ENCODE measurements around the gene KCNA10.
A peak's percentile ranks its signal among the peaks of the same experiment; 100 is the strongest.

KCNA10 gene

DNA sequence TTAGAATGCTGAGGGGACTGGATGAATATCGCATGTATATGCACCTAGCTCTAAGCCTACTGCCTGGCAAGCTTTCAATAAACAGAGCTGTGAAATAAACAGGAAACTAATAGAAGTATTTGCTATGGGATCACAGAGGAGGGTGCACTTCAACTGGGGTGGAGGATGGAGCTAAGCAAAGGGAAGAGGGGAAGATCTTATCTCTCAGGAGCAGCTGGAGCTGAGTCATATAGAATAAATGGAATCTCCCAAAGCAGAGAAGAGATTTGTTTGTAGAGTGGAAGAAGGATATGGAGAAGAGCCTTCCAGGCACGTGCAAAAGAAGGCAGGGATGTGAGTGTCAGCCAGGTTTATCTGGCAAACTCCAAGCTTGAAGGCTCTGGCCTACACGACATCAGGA, 17.0 kb upstream of the KCNA10 start:
- DNase-seq (ENCODE audit: low read depth, low spot score), result no peak
- H3K27me3 ChIP-seq (ENCODE audit: insufficient read depth, insufficient read length), result peaks cover 7% of the 10 kb centered on the region
- H3K4me3 ChIP-seq (ENCODE audit: insufficient read length, low read depth), result no peak overlapping the region
- H3K9ac ChIP-seq (ENCODE audit: insufficient read length, low read depth), result no peak overlapping the region
- no peaks in the 10 kb centered on the region for H3K9me3 ChIP-seq (ENCODE audit: insufficient read depth, low read length)
- no peaks in the 10 kb centered on the region for H3K36me3 ChIP-seq (ENCODE audit: insufficient read depth, insufficient read length, low read length)
- no peaks in the 10 kb centered on the region for H3K4me1 ChIP-seq (ENCODE audit: insufficient read depth, insufficient read length)
- TF ChIP-seq ZNF274 (IDR thresholded peaks at IDR 0.05; ENCODE audit: low read depth, low read length) (no peak), SUZ12 (IDR thresholded peaks at IDR 0.05; ENCODE audit: extremely low read depth, insufficient read depth, insufficient read length) (no peak), YY1 (IDR thresholded peaks at IDR 0.05; ENCODE audit: insufficient read depth, insufficient read length) (no peak)

DNA sequence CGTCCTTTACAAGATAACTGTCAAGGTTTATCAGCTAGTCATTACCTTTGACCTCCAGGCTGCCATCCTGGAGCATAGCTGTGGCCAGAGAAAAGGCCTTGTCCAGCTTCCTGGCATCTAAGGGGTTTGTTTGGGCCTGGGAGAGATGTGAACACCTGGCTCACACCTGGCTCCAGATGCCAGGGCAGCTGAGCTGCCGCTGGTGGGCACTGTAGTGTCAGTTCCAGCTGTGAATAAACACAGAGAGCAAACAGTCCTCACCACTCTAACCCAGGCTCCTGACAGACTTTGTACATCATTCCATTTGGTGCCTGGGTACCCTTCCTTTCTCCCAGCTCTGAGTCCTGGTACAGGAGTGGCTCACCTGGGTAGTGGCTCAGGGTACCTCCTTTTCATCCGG, 14.3 kb upstream of the KCNA10 start:
- Histone ChIP-seq H3K9ac (ENCODE audit: insufficient read length, low read depth) (no peak overlapping the region), H3K4me3 (ENCODE audit: insufficient read length, low read depth) (no peak overlapping the region), H3K4me1 (ENCODE audit: insufficient read depth, insufficient read length) (no peaks in the 10 kb centered on the region), H3K9me3 (ENCODE audit: insufficient read depth, low read length) (no peaks in the 10 kb centered on the region), H3K36me3 (ENCODE audit: insufficient read depth, insufficient read length, low read length) (no peaks in the 10 kb centered on the region), H3K27me3 (ENCODE audit: insufficient read depth, insufficient read length) (peaks cover 8% of the 10 kb centered on the region)
- no peak for TF ChIP-seq SUZ12 (IDR thresholded peaks at IDR 0.05; ENCODE audit: extremely low read depth, insufficient read depth, insufficient read length)
- TF ChIP-seq ZNF274 (IDR thresholded peaks at IDR 0.05; ENCODE audit: low read depth, low read length), result no peak
- TF ChIP-seq YY1 (IDR thresholded peaks at IDR 0.05; ENCODE audit: insufficient read depth, insufficient read length), result no peak
- DNase-seq (ENCODE audit: low read depth, low spot score), result no peak

DNA sequence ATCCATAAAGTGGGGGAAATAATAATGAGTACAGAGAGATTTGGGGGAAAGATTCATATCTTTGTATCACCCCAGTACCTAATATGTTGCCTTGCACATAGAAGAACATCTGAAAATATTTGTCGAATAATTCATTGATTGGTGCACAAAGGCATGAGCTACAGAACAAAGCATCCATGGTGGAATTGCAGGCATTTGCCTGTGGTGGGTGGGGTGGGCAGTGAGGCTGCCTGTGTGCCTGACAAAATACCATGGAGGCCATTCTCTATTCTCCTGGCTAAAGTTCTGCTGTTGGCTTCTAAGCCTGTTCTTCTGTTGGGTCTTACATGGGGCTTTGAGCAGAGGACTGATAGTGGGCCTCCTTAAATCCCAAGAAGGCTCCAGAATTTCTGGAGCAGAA, 10.0 kb upstream of the KCNA10 start:
- no peak for TF ChIP-seq SUZ12 (IDR thresholded peaks at IDR 0.05; ENCODE audit: extremely low read depth, insufficient read depth, insufficient read length)
- H3K9ac ChIP-seq (ENCODE audit: insufficient read length, low read depth), result no peak overlapping the region

GRCh38 chr1:110526201-110526780, 7.3 kb upstream of the KCNA10 start:
- peaks cover 37% of the 10 kb centered on the region for H3K27me3 ChIP-seq (ENCODE audit: insufficient read depth, insufficient read length)
- TF ChIP-seq SUZ12 (IDR thresholded peaks at IDR 0.05; ENCODE audit: extremely low read depth, insufficient read depth, insufficient read length) (no peak), ZNF274 (IDR thresholded peaks at IDR 0.05; ENCODE audit: low read depth, low read length) (no peak), YY1 (IDR thresholded peaks at IDR 0.05; ENCODE audit: insufficient read depth, insufficient read length) (no peak)

More for the DNA sequence above, 10.0 kb upstream of the KCNA10 start:
- Histone ChIP-seq H3K27me3 (ENCODE audit: insufficient read depth, insufficient read length) (peaks cover 35% of the 10 kb centered on the region), H3K4me3 (ENCODE audit: insufficient read length, low read depth) (no peak overlapping the region), H3K9me3 (ENCODE audit: insufficient read depth, low read length) (no peaks in the 10 kb centered on the region), H3K36me3 (ENCODE audit: insufficient read depth, insufficient read length, low read length) (no peaks in the 10 kb centered on the region), H3K4me1 (ENCODE audit: insufficient read depth, insufficient read length) (peaks cover 5% of the 10 kb centered on the region)
- no peak for DNase-seq (ENCODE audit: low read depth, low spot score)

GRCh38 chr1:110525249-110525595, 6.2 kb upstream of the KCNA10 start:
- H3K27me3 ChIP-seq (ENCODE audit: insufficient read depth, insufficient read length), result peaks cover 38% of the 10 kb centered on the region
- no peak overlapping the region for H3K9ac ChIP-seq (ENCODE audit: insufficient read length, low read depth)
- H3K4me1 ChIP-seq (ENCODE audit: insufficient read depth, insufficient read length), result peaks cover 5% of the 10 kb centered on the region
- no peak for DNase-seq (ENCODE audit: low read depth, low spot score)
- H3K9me3 ChIP-seq (ENCODE audit: insufficient read depth, low read length), result no peaks in the 10 kb centered on the region
- no peaks in the 10 kb centered on the region for H3K36me3 ChIP-seq (ENCODE audit: insufficient read depth, insufficient read length, low read length)
- H3K4me3 ChIP-seq (ENCODE audit: insufficient read length, low read depth), result no peak overlapping the region
- TF ChIP-seq SUZ12 (IDR thresholded peaks at IDR 0.05; ENCODE audit: extremely low read depth, insufficient read depth, insufficient read length) (no peak), YY1 (IDR thresholded peaks at IDR 0.05; ENCODE audit: insufficient read depth, insufficient read length) (no peak), ZNF274 (IDR thresholded peaks at IDR 0.05; ENCODE audit: low read depth, low read length) (no peak)

More at GRCh38 chr1:110526201-110526780, 7.3 kb upstream of the KCNA10 start:
- Histone ChIP-seq H3K36me3 (ENCODE audit: insufficient read depth, insufficient read length, low read length) (no peaks in the 10 kb centered on the region), H3K9me3 (ENCODE audit: insufficient read depth, low read length) (no peaks in the 10 kb centered on the region), H3K9ac (ENCODE audit: insufficient read length, low read depth) (no peak overlapping the region), H3K4me1 (ENCODE audit: insufficient read depth, insufficient read length) (peaks cover 5% of the 10 kb centered on the region), H3K4me3 (ENCODE audit: insufficient read length, low read depth) (no peak overlapping the region)
- no peak for DNase-seq (ENCODE audit: low read depth, low spot score)

GRCh38 chr1:110524311-110525248, 5.6 kb upstream of the KCNA10 start:
- H3K9me3 ChIP-seq (ENCODE audit: insufficient read depth, low read length), result no peaks in the 10 kb centered on the region
- H3K36me3 ChIP-seq (ENCODE audit: insufficient read depth, insufficient read length, low read length), result no peaks in the 10 kb centered on the region
- no peak for TF ChIP-seq ZNF274 (IDR thresholded peaks at IDR 0.05; ENCODE audit: low read depth, low read length)
- no peak for TF ChIP-seq SUZ12 (IDR thresholded peaks at IDR 0.05; ENCODE audit: extremely low read depth, insufficient read depth, insufficient read length)
- no peak for TF ChIP-seq YY1 (IDR thresholded peaks at IDR 0.05; ENCODE audit: insufficient read depth, insufficient read length)
- no peak overlapping the region for H3K9ac ChIP-seq (ENCODE audit: insufficient read length, low read depth)
- DNase-seq (ENCODE audit: low read depth, low spot score), result peak; percentile 64
- peaks cover 5% of the 10 kb centered on the region for H3K4me1 ChIP-seq (ENCODE audit: insufficient read depth, insufficient read length)
- no peak overlapping the region for H3K4me3 ChIP-seq (ENCODE audit: insufficient read length, low read depth)
- peaks cover 41% of the 10 kb centered on the region for H3K27me3 ChIP-seq (ENCODE audit: insufficient read depth, insufficient read length)

DNA sequence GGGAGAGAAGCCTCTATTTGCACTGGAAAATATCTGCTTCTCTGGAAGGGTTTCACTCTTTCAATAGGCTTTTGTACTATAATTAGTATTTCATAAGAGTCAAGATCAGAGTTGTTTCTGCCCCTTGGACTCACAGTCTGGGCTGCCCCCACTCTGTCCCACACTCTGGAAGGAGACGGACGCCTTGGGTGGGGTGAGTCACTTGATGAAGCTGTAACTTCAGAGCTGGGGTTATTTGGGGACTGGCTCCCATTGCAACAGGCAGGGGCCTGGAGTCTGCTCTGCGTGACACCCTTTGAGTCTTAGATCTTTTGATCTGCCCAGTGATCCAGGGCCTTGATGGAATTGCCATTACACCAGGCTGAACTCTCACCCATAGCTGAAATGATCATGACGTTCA, 4.0 kb upstream of the KCNA10 start:
- no peaks in the 10 kb centered on the region for H3K36me3 ChIP-seq (ENCODE audit: insufficient read depth, insufficient read length, low read length)
- no peak for DNase-seq (ENCODE audit: low read depth, low spot score)
- H3K9me3 ChIP-seq (ENCODE audit: insufficient read depth, low read length), result no peaks in the 10 kb centered on the region; the same call in 1 of the 2 replicates
- no peak overlapping the region for H3K9ac ChIP-seq (ENCODE audit: insufficient read length, low read depth)
- no peak for TF ChIP-seq YY1 (IDR thresholded peaks at IDR 0.05; ENCODE audit: insufficient read depth, insufficient read length)
- TF ChIP-seq ZNF274 (IDR thresholded peaks at IDR 0.05; ENCODE audit: low read depth, low read length), result no peak
- no peak for TF ChIP-seq SUZ12 (IDR thresholded peaks at IDR 0.05; ENCODE audit: extremely low read depth, insufficient read depth, insufficient read length)
- peaks cover 39% of the 10 kb centered on the region for H3K27me3 ChIP-seq (ENCODE audit: insufficient read depth, insufficient read length)
- H3K4me1 ChIP-seq (ENCODE audit: insufficient read depth, insufficient read length), result peaks cover 5% of the 10 kb centered on the region
- H3K4me3 ChIP-seq (ENCODE audit: insufficient read length, low read depth), result no peak overlapping the region
